ENCODE results near the gene TMTC4.

GRCh38 chr13:100564444-100565223 lies 110.0 kb downstream of the TMTC4 start:
- TF ChIP-seq, protein P1, sequence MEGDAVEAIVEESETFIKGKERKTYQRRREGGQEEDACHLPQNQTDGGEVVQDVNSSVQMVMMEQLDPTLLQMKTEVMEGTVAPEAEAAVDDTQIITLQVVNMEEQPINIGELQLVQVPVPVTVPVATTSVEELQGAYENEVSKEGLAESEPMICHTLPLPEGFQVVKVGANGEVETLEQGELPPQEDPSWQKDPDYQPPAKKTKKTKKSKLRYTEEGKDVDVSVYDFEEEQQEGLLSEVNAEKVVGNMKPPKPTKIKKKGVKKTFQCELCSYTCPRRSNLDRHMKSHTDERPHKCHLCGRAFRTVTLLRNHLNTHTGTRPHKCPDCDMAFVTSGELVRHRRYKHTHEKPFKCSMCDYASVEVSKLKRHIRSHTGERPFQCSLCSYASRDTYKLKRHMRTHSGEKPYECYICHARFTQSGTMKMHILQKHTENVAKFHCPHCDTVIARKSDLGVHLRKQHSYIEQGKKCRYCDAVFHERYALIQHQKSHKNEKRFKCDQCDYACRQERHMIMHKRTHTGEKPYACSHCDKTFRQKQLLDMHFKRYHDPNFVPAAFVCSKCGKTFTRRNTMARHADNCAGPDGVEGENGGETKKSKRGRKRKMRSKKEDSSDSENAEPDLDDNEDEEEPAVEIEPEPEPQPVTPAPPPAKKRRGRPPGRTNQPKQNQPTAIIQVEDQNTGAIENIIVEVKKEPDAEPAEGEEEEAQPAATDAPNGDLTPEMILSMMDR (IDR thresholded peaks at IDR 0.05; ENCODE audit: insufficient read depth, low read length, poor library complexity, severe bottlenecking): no peak
- no peak for TF ChIP-seq EZH2phosphoT487 (conservative IDR thresholded peaks at IDR 0.05; ENCODE audit: low read length)

All from SU-DHL-6 (cell line).